Measurements from ENCODE around the gene CAMTA2. TPM values are rescaled to one million over a fixed set of nuclear protein-coding genes. Genes with fewer than 3 reads are reported as not detected.

The CAMTA2 gene
- total RNA-seq, 1 donor from 2014 or later, result 83.5 TPM

- H3K36me3 Mint-ChIP-seq (ENCODE audit: unreplicated experiment), result no peaks in the 10 kb centered on the region
- H3K27me3 Mint-ChIP-seq (ENCODE audit: unreplicated experiment), result no peaks in the 10 kb centered on the region
- no peak for TF ChIP-seq CTCF (IDR thresholded peaks at IDR 0.05)
- H3K27ac Mint-ChIP-seq (ENCODE audit: unreplicated experiment), result no peak overlapping the region
- H3K4me1 Mint-ChIP-seq (ENCODE audit: unreplicated experiment), result peaks cover 11% of the 10 kb centered on the region
- no peak overlapping the region for H3K4me3 Mint-ChIP-seq (ENCODE audit: unreplicated experiment)
- DNase-seq (ENCODE audit: extremely low spot score, unreplicated experiment), result no peak
- H3K9me3 Mint-ChIP-seq (ENCODE audit: unreplicated experiment), result no peaks in the 10 kb centered on the region
Observed at GRCh38 chr17:4994081-4994595, 6.7 kb upstream of the CAMTA2 start.

GRCh38 chr17:4987767-4988567 lies 492 bp upstream of the CAMTA2 start:
- DNase-seq (ENCODE audit: extremely low spot score, unreplicated experiment), result no peak
- Mint-ChIP-seq H3K4me1 (ENCODE audit: unreplicated experiment) (peaks cover 30% of the 10 kb centered on the region), H3K4me3 (ENCODE audit: unreplicated experiment) (peak overlapping the region; percentile 87), H3K9me3 (ENCODE audit: unreplicated experiment) (no peaks in the 10 kb centered on the region), H3K36me3 (ENCODE audit: unreplicated experiment) (no peaks in the 10 kb centered on the region), H3K27me3 (ENCODE audit: unreplicated experiment) (no peaks in the 10 kb centered on the region), H3K27ac (ENCODE audit: unreplicated experiment) (peak overlapping the region; percentile 94)
- no peak for TF ChIP-seq CTCF (IDR thresholded peaks at IDR 0.05)

GRCh38 chr17:4986403-4986802 lies 1.1 kb downstream of the CAMTA2 start:
- H3K27ac Mint-ChIP-seq (ENCODE audit: unreplicated experiment), result peak overlapping the region; percentile 94

GRCh38 chr17:4982305-4982704 lies 5.2 kb downstream of the CAMTA2 start:
- Mint-ChIP-seq H3K27me3 (ENCODE audit: unreplicated experiment) (no peaks in the 10 kb centered on the region), H3K4me3 (ENCODE audit: unreplicated experiment) (no peak overlapping the region), H3K9me3 (ENCODE audit: unreplicated experiment) (no peaks in the 10 kb centered on the region), H3K27ac (ENCODE audit: unreplicated experiment) (peak overlapping the region; percentile 21), H3K36me3 (ENCODE audit: unreplicated experiment) (peaks cover 9% of the 10 kb centered on the region), H3K4me1 (ENCODE audit: unreplicated experiment) (peaks cover 13% of the 10 kb centered on the region)
- no peak for TF ChIP-seq CTCF (IDR thresholded peaks at IDR 0.05)
- no peak for DNase-seq (ENCODE audit: extremely low spot score, unreplicated experiment)

More at GRCh38 chr17:4986403-4986802, 1.1 kb downstream of the CAMTA2 start:
- Mint-ChIP-seq H3K9me3 (ENCODE audit: unreplicated experiment) (no peaks in the 10 kb centered on the region), H3K4me3 (ENCODE audit: unreplicated experiment) (peak overlapping the region; percentile 87), H3K4me1 (ENCODE audit: unreplicated experiment) (peaks cover 30% of the 10 kb centered on the region), H3K36me3 (ENCODE audit: unreplicated experiment) (peaks cover 3% of the 10 kb centered on the region), H3K27me3 (ENCODE audit: unreplicated experiment) (no peaks in the 10 kb centered on the region)
- no peak for DNase-seq (ENCODE audit: extremely low spot score, unreplicated experiment)
- TF ChIP-seq CTCF (IDR thresholded peaks at IDR 0.05), result no peak

GRCh38 chr17:4980644-4981216 lies 6.7 kb downstream of the CAMTA2 start:
- H3K4me3 Mint-ChIP-seq (ENCODE audit: unreplicated experiment), result no peak overlapping the region
- no peak for DNase-seq (ENCODE audit: extremely low spot score, unreplicated experiment)
- no peak overlapping the region for H3K27ac Mint-ChIP-seq (ENCODE audit: unreplicated experiment)
- no peaks in the 10 kb centered on the region for H3K27me3 Mint-ChIP-seq (ENCODE audit: unreplicated experiment)
- TF ChIP-seq CTCF (IDR thresholded peaks at IDR 0.05), result peak; percentile 69
- H3K4me1 Mint-ChIP-seq (ENCODE audit: unreplicated experiment), result peaks cover 2% of the 10 kb centered on the region
- H3K36me3 Mint-ChIP-seq (ENCODE audit: unreplicated experiment), result peaks cover 12% of the 10 kb centered on the region
- no peaks in the 10 kb centered on the region for H3K9me3 Mint-ChIP-seq (ENCODE audit: unreplicated experiment)
